ENCODE data around the gene CRP.

DNA sequence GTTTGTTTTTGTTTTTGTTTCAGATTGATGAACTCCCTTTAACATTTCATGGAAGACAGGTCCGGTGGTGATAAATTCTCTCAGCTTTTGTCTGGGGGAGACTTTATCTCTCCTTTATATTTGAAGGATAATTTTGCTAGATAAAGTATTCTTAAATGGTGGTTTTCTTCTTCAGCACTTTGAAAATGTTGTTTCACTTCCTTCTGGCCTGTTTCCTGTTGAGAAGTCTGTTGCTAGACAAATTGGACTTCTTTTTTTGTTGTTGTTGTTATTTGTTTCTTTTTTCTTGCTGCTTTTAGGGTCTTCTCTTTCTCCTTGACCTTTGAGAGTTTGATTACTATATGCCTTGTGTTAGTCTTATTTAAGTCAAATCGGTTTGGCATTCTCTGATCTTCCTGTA is 50.8 kb downstream of the CRP start:
- no peak for TF ChIP-seq POLR2A (IDR thresholded peaks at IDR 0.05)
- TF ChIP-seq, protein P1, sequence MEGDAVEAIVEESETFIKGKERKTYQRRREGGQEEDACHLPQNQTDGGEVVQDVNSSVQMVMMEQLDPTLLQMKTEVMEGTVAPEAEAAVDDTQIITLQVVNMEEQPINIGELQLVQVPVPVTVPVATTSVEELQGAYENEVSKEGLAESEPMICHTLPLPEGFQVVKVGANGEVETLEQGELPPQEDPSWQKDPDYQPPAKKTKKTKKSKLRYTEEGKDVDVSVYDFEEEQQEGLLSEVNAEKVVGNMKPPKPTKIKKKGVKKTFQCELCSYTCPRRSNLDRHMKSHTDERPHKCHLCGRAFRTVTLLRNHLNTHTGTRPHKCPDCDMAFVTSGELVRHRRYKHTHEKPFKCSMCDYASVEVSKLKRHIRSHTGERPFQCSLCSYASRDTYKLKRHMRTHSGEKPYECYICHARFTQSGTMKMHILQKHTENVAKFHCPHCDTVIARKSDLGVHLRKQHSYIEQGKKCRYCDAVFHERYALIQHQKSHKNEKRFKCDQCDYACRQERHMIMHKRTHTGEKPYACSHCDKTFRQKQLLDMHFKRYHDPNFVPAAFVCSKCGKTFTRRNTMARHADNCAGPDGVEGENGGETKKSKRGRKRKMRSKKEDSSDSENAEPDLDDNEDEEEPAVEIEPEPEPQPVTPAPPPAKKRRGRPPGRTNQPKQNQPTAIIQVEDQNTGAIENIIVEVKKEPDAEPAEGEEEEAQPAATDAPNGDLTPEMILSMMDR (IDR thresholded peaks at IDR 0.05), result no peak
